ENCODE results near the gene NEURL4. TPM values are rescaled to one million over a fixed set of nuclear protein-coding genes. Genes with fewer than 3 reads are reported as not detected.
"Not testable (repeated sequence)": the region's sequence is repeated elsewhere in the genome, so short reads cannot be mapped to it uniquely, and the experiment has no call there.

Gene NEURL4
- total RNA-seq, 4 donors from 2014 or later = 12.4 to 64.7 (median 34.1) TPM

DNA sequence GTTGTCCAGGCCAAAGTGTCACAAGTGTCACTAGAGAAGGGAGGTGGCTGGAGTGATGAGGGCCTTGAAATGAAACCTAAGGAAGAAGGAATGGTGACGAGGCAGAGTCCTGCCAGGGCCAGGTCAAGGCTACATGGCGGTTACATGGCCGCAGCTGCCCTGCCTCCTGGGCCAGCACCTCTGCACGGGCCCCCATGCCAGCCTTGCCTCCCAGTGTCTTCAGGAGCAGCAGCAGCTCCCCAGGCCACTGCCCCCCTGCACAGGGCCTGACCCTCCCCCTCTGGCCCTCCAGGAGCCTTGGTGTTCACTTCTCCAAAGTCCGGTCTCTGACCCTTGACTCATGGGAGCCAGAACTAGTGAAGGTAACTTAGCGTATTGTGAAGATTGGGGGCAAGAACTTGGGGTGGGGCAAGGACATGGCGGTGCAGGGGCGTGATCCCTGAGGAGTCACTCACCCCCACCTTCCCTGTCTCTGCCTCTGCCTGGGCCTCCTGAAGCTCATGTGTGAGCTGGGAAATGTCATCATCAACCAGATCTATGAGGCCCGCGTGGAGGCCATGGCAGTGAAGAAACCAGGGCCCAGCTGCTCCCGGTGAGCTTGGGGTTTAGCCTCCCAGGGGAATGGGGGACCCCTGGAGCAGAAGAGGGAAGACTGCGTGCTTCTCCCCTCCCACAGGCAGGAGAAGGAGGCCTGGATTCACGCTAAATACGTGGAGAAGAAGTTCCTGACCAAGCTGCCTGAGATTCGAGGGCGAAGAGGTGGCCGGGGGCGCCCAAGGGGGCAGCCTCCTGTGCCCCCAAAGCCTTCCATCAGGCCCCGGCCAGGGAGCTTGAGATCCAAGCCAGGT is 18.7 kb upstream of the NEURL4 start:
- H3K4me1 ChIP-seq = peaks cover 0 to 2% of the 10 kb centered on the region in 2 donors
- intact Hi-C loops (cut with DNase I; ENCODE audit: low total_unique reads) = no loop called here
- no peaks in the 10 kb centered on the region for H3K36me3 ChIP-seq
- H3K27ac ChIP-seq = peak overlapping the region in 1 of 2 donors; percentile 95
- TF ChIP-seq, protein P1, sequence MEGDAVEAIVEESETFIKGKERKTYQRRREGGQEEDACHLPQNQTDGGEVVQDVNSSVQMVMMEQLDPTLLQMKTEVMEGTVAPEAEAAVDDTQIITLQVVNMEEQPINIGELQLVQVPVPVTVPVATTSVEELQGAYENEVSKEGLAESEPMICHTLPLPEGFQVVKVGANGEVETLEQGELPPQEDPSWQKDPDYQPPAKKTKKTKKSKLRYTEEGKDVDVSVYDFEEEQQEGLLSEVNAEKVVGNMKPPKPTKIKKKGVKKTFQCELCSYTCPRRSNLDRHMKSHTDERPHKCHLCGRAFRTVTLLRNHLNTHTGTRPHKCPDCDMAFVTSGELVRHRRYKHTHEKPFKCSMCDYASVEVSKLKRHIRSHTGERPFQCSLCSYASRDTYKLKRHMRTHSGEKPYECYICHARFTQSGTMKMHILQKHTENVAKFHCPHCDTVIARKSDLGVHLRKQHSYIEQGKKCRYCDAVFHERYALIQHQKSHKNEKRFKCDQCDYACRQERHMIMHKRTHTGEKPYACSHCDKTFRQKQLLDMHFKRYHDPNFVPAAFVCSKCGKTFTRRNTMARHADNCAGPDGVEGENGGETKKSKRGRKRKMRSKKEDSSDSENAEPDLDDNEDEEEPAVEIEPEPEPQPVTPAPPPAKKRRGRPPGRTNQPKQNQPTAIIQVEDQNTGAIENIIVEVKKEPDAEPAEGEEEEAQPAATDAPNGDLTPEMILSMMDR (IDR thresholded peaks at IDR 0.05) = no peak
- TF ChIP-seq POLR2A (IDR thresholded peaks at IDR 0.05) = no peak
- H3K27me3 ChIP-seq = no peaks in the 10 kb centered on the region
- no peak overlapping the region for H3K4me3 ChIP-seq
- no peak for DNase-seq
- H3K9me3 ChIP-seq = no peaks in the 10 kb centered on the region

DNA sequence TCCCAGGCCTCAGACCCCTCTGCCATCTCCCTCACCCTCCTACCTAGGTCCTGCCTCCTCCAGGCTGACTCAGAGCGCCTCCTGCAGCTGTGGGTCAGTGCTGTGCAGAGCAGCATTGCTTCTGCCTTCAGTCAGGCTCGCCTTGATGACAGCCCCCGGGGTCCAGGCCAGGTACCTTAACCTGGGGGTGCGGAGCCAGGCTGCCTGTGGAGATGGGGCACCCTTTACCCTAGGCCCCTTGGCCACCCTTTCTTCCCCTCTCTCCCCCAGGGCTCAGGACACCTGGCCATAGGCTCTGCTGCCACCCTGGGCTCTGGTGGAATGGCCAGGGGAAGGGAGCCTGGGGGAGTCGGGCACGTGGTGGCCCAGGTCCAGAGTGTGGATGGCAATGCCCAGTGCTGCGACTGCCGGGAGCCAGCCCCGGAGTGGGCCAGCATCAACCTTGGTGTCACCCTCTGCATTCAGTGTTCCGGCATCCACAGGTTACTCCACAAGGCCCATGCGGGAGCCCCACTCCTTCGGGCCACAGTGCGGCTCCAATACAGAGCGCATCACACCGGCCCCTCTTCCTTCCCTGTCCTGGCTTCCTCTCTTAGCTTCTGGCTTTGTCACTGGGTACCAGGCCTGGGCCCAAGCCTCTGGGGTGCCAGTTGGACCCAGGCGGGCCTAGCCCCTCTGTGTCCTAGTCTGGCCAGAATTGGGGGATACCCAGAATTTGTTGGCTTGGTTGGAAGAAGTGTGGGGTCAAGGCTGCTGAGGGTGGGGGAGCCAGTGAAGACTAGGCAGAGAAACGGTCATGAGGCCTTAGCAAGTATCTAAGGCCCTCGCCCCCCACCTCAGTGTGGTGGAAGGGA is 17.9 kb upstream of the NEURL4 start:
- H3K4me1 ChIP-seq = no peaks in the 10 kb centered on the region
- intact Hi-C loops (cut with DNase I; ENCODE audit: low total_unique reads) = no loop called here
- no peak for DNase-seq

DNA sequence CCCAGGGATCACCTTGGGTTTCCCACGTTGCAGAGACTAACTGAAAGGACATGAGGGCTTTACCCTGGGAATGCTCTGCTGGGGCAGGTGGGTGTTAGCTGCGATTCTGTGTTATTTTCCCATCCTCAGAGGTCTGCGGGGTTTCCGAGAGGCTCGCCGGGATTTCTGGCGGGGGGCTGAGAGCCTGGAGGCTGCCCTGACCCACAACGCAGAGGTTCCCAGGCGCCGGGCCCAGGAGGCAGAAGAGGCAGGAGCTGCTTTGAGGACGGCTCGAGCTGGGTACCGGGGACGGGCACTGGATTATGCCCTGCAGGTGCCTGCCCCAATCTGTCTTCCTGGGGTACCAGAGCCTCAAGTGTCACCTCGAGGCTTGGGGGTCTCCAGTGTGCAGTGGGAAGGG is 14.1 kb upstream of the NEURL4 start:
- DNase-seq = no peak
- H3K4me1 ChIP-seq = no peaks in the 10 kb centered on the region
- H3K27me3 ChIP-seq = no peaks in the 10 kb centered on the region
- H3K36me3 ChIP-seq = no peaks in the 10 kb centered on the region
- H3K4me3 ChIP-seq = no peak overlapping the region
- intact Hi-C loops (cut with DNase I; ENCODE audit: low total_unique reads) = no loop called here
- no peak overlapping the region for H3K27ac ChIP-seq
- TF ChIP-seq, protein P1 (IDR thresholded peaks at IDR 0.05) = no peak
- no peak for TF ChIP-seq POLR2A (IDR thresholded peaks at IDR 0.05)
- no peaks in the 10 kb centered on the region for H3K9me3 ChIP-seq

More for the DNA sequence above, 17.9 kb upstream of the NEURL4 start:
- H3K4me3 ChIP-seq = no peak overlapping the region
- H3K9me3 ChIP-seq = no peaks in the 10 kb centered on the region
- H3K27me3 ChIP-seq = no peaks in the 10 kb centered on the region
- no peak overlapping the region for H3K27ac ChIP-seq
- no peak for TF ChIP-seq POLR2A (IDR thresholded peaks at IDR 0.05)
- TF ChIP-seq, protein P1 (IDR thresholded peaks at IDR 0.05) = no peak
- no peaks in the 10 kb centered on the region for H3K36me3 ChIP-seq

DNA sequence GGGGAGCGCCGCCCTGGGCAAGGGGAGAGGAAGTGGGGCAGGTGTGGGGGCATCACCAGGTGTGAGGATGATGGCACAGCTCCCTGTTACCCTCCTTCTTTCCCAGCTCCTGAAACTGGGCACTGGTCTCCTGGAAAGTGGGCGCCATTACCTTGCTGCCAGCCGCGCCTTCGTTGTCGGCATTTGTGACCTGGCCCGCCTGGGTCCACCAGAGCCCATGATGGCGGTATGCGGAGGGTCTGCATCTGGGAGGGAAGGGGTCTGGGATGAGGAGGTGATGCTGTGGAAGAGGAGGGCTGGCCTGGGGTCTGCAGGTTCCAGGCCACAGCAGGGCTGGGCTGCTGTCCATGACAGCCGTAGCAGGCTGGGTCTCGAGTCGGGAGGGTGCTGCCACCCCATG is 12.7 kb upstream of the NEURL4 start:
- no peak for TF ChIP-seq POLR2A (IDR thresholded peaks at IDR 0.05)
- TF ChIP-seq, protein P1 (IDR thresholded peaks at IDR 0.05) = no peak
- Histone ChIP-seq H3K9me3 (no peaks in the 10 kb centered on the region), H3K4me1 (no peaks in the 10 kb centered on the region), H3K36me3 (no peaks in the 10 kb centered on the region), H3K27me3 (no peaks in the 10 kb centered on the region), H3K27ac (no peak overlapping the region), H3K4me3 (no peak overlapping the region)
- intact Hi-C loops (cut with DNase I; ENCODE audit: low total_unique reads) = no loop called here
- no peak for DNase-seq

DNA sequence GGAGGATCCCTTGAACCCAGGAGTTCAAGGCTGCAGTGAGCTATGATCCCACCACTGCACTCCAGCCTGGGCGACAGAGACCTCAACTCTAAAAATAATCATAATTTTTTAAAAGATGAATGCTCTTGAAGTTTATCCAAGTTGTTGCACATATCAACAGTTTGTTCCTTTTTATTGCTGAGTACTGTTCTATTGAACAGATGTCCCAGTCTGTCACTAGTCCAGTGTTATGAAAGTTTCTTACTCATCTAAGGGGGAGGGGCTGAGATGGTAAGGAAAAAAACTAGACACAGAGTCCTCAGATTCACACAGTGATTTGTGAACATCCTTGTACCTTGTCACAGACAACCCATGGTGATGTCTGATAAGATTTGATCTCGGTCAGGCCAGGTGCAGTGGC is 11.0 kb upstream of the NEURL4 start:
- Histone ChIP-seq H3K4me3 (no peak overlapping the region), H3K27ac (no peak overlapping the region), H3K36me3 (no peaks in the 10 kb centered on the region), H3K27me3 (no peaks in the 10 kb centered on the region), H3K4me1 (no peaks in the 10 kb centered on the region), H3K9me3 (no peaks in the 10 kb centered on the region)
- DNase-seq = no peak
- TF ChIP-seq, protein P1 (IDR thresholded peaks at IDR 0.05) = no peak
- TF ChIP-seq POLR2A (IDR thresholded peaks at IDR 0.05) = no peak
- intact Hi-C loops (cut with DNase I; ENCODE audit: low total_unique reads) = no loop called here

DNA sequence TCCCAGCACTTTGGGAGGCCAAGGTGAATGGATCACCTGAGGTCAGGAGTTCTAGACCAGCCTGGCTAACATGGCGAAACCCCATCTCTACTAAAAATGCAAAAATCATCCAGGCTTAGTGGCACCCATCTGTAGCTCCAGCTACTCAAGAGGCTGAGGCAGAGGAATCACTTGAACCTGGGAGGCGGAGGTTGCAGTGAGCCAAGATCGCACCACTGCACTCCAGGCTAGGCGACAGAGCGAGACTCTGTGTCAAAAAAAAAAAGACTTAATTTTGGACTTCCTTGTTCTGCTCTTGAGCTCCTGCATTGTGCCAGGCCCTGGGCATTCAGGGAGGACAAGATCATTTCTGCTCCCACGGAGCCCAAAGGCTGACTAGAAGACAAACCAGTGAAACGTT is 8.5 kb upstream of the NEURL4 start:
- H3K9me3 ChIP-seq; H3K4me1 ChIP-seq; H3K36me3 ChIP-seq; intact Hi-C loops (cut with DNase I; ENCODE audit: low total_unique reads); DNase-seq; H3K4me3 ChIP-seq; H3K27me3 ChIP-seq; H3K27ac ChIP-seq: not testable (repeated sequence)
